Adrenal gland (tissue), 5 donors: ENCODE data around the gene MATN1.

Source experiments
- CTCF ChIP-seq, 6 experiments: fragments of 450-650 bp in 4 of 6; fragments of 200-600 bp in 2 of 6; sonication (generic) in 1 of 6; IDR thresholded peaks; 1 replicate in 5 of 6; 2 replicates in 1 of 6; pipeline versions ENCODE4 v1.5.1 to v1.8.0; 2016 to 2021; ENCODE audit warnings: antibody characterized with exemption in 6 of 6, mild to moderate bottlenecking in 2 of 6, moderate library complexity in 1 of 6
- POLR2A ChIP-seq, 2 donors: fragments of 450-650 bp; IDR thresholded peaks; one replicate each; pipeline ENCODE4 v1.6.1; 2017; ENCODE audit warnings: antibody characterized with exemption in 2 of 2, mild to moderate bottlenecking in 2 of 2, moderate library complexity in 1 of 2
- donor health status: DM: no; HTN: no; CAD: no.

- TF ChIP-seq CTCF (IDR thresholded peaks at IDR 0.05) (no peak), POLR2A (IDR thresholded peaks at IDR 0.05) (no peak)
Measured at GRCh38 chr1:30753660-30754123, 30.3 kb upstream of the MATN1 start.
